ENCODE results near the gene TENM3.

GRCh38 chr4:182711211-182711610 lies 468.0 kb downstream of the TENM3 start:
- TF ChIP-seq CTCF (IDR thresholded peaks at IDR 0.05; ENCODE audit: low read length) (no peak), EZH2 (IDR thresholded peaks at IDR 0.05; ENCODE audit: borderline replicate concordance, low read length) (no peak)
